HG02943 (cell line): Measurements from ENCODE around the gene FAM131B.

Experiments
- ATAC-seq: cut with Tn5 transposase; IDR thresholded peaks from one replicate; pipeline ENCODE4 v1.9.1; 2021; ENCODE audit warnings: mild to moderate bottlenecking, low read depth, moderate library complexity; ENCODE audit not compliant: unreplicated experiment

The FAM131B gene

DNA sequence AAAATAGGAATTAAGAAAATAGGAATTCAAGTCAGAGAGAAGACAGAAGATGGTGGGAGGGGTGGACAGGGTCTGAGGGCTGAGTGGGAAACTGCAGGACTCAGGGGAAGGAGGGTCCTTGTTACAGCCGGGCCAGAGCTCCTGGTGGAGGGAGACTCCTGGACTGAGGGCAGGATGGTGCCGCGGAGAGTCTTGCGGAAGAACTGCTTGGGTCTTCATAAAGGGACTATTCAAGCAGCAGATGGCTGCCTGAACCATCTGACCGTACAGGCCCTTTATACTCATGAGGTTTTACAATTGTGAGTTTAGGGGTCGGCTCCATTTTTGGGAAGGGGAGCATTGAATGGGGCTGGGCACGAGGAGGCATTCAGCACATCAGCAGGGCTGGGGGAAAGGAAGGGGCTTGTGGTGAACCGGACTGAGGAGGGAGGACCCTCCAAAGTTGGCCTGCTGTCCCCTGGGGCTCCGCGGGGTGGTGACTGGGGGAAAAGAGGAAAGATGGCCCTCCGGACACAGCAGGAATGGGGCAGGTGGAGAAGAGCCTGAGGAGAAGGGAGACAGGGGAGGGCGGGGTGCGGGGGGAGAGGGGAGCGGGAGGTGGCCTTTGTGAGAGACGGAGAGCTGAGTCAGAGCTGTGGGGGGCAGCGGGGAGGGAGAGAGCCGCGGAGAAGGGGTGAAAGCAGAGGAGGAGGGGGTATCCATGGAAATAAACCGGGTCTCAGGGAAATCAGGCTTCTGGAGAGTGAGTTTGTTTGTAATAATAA is 1.5 kb downstream of the FAM131B start:
- ATAC-seq: no peak

DNA sequence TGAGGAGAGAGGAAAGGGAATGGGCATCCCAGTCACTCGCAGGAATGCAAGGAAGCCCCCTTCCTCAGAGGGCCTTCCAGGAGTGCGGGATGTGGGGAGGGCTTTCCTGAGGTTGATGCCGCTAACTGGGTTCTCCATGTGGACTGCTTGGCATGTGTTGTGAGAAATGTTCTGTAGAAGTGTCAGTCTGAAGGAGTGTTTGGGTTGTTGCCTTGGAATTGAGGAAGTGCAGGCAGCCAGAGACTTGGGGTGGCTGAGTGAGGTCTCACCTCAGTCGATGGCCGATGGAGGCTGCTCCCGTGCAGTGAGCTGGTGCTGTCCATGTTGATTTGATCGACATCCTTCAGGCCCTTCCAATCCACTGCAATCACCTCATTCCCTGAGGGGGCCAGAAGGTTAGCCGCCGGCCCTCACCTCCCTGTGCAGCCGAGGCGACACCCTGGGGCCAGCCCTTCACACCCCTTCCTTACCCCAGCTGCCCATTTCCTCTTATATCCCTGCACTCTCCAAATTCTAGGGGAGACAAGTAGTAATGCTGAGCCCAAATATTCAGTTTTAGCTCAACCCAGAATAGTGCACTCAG is 2.7 kb downstream of the FAM131B start:
- ATAC-seq: no peak

DNA sequence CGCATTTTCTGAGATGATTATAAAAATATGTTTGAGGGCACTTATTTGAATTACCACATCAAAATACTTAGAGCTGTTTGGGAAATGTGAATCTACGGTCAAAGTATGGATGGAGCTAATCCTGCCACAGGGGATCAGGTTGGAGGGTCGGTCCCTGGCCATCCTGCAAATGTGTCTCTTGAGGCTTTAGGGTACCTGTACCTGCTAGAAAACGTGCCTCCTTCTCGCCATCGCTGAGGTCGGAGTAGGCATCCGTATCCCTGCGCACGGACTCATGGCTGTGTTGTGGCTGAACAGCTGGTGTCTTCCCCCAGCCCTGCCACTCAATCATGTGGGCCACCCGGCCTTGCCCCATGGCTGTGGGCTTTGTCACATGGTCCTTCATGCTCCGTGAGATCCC is 3.9 kb downstream of the FAM131B start:
- no peak for ATAC-seq

DNA sequence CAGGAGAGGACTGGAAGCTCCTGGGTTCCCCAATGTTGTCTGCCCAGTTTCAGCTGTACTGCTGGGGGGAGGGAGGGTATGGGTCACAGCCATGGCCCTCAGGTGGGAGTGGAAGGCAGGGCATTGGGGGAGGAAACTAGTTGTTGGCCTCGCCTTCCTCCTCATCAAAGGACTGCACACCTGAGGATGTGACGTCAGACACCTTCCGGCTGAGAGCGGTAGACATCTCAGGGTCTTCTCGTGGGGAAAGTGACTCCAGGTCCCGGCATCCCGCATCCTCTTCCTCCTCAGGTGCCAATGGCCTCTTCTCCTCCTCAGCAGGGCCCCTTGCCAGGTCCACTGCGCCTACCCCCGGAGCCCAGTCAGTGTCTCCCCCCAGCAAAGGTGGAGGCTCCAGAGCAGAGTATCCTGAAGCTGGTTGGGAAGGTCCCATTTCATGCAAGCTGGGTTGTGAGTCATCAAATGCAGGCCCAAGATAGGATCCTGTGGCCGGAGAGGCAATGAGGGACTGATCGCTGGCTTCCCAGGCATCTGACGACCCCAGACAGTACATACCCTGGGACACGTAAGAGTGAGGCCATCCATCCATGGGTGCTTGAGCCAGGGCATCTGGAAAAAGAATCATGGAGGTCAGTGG is 6.0 kb downstream of the FAM131B start:
- ATAC-seq: no peak

DNA sequence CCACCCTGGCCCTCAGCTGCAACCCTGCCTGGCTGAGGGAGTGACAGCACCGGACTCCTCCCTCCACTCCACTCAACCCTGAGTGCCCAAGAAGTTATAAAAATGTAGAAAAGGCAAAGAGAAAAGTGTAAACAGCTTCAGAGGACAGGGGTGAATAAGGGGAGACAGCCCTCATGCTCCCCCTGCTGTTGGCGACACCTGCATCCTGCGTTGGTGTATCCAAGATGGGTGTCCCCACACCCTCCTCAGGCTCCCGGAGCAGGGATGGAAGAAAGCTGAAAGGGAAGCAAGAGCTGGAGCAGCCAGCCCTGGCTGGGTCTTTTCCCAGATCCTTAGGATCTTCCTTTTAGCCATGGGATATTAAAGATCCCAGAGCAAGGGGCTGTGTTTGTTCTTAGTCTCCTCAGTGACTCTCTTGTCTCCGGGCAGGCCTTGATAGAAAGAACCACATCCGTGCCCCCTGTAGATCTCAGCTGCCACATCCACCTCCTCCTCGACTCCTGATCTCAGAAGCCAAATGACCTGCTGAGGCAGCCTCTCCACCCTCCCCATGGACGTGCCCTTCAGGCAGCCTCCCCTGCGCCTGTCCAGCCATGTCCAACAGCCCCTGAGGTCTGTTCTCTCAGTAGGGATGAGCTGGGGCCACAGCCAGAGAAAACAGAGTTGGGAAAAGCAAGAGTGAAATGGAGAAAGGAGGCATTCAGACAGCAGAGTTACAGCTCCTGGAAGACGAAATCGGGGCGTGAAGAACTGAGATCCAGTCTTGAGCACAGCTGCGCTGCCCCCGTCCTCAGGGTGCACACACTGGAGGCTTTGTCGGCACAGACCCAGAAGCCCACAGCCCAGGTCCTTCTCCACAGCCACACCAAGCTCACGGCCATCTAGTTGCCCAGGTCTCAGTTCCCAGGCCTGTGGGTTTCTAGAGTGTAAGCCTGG is 6.8 kb downstream of the FAM131B start:
- no peak for ATAC-seq

DNA sequence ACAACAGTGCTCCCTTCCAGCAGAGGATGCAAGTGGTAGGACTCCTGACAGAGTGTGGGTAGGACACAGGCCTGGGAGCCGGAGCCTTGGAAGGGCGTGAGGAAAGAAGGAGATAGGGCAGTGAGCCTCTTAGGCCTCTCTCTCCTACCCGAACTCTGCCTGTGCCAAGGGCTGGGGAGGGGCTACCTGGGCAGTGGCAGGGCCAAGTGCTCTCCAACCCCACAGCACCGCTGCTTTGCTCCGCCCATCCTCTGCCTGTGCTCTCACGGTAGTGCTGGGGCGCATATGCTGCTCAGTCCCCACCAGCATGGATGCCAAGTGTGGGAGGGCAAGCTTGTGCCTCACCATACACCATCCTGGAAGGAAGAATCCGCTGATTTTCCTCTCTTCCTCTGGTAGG is 7.5 kb downstream of the FAM131B start:
- no peak for ATAC-seq

DNA sequence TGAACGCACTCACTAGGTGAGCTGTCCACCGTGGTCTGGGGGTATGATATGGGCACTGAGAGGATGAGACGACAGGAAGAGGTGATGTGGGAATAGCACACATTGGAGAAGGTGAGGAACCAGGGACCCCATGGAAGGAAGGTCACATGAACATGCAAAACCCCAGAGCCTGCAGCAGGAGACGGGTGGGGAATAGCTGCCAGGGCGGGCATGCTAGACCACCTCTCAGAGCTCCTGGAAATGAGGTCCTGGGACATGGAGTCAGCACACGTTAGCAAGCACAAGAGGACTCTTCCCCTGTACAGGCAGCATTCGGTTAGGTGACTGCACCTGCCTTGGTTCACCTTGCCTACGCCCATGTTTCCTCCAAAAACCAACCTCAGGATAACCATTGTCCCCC is 8.1 kb downstream of the FAM131B start:
- no peak for ATAC-seq

DNA sequence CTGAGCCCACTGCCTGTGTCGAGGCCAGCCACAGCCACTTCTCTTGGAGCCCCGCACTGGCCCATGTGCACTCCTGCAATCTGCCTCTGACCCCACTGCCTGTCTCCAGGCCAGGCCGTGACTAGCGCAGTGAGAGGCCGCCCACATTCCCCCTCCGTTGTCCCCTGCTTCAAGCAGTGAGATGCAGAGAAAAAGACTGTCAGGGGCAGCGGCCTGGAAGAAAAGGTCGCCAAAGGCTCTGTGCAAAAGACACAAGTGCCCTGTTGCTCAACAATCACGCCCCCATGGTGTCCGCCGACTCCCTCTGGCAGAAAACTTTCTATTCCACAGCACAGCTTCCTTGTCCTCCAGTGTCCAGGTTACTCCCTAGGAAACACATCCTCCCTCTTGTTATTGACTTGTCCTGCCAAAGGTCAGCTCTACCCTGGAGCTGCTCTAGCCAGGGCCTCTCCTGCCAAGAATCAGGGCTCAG is 9.9 kb downstream of the FAM131B start:
- ATAC-seq: no peak

DNA sequence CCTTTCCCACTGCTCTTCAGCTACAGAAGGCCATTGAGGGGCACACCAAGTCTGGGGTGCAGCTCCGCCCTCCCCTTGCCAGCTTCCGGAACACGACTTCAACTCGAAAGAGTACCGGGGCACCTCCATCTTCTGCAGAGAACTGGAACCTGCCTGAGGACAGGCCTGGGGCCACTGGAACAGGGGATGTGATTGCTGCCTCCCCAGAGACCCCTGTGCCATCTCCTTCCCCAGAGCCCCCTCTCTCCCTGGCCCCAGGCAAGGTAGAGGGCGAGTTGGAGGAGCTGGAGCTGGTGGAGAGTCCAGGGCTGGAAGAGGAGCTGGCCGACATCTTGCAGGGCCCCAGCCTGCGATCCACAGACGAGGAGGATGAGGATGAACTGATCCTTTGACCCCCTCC is 10.9 kb downstream of the FAM131B start:
- ATAC-seq: no peak

DNA sequence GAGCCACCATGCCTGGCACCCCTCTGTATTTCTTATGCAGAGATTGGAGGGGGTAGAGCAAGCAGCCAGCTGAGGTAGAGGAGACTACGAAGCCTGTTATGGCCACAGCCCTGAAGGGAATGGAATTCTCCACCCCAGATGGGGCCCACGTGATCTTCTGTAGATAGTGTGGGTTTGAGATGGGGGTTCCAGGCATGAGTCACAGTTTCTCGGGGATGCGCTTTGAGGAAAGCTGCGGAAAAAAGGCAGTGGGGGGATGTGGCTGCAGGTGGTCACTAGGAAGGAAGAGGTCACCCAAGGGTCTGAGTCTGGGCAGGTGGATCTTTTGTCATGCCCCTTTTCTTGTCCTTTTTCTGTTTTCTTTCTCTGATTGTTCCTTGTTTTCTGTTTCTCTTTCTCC is 11.5 kb downstream of the FAM131B start:
- no peak for ATAC-seq

DNA sequence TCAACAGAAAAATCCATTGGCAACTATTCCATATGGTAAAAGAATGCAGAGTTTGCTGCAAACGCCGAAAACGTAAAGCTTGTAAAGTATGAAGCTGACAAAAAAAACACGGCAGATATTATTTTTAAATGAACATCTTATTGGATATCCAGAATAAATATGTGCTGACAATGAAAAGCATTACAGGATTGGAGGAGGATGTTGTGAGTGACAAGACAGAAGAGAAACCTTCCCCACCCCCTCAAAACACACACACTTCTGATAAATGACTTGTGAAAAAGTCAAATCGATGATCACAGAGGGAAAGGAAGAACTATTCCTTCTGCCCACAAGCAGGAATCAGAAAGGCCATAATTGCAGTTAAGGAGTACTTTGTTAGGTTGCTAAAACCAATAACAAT is 14.6 kb downstream of the FAM131B start:
- ATAC-seq: no peak

DNA sequence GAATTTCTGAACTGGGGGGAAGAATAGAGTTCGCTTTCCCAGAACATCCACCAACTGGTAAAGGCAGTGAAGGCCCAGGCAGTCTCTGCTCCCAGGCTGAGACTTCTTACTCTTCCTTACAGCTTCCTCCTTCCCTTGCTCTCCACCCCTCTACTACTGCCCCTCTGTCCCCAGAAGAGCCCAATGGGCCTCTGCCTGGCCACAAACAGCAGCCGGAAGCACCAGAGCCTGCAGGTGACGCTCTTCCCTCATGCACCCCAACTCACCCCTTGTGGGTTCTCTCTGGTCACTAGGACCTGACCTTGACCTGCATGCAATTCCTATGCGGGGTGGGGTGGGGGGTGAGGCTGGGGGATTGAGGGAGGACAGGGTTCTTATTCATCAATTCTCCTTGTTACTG is 16.5 kb downstream of the FAM131B start:
- no peak for ATAC-seq

DNA sequence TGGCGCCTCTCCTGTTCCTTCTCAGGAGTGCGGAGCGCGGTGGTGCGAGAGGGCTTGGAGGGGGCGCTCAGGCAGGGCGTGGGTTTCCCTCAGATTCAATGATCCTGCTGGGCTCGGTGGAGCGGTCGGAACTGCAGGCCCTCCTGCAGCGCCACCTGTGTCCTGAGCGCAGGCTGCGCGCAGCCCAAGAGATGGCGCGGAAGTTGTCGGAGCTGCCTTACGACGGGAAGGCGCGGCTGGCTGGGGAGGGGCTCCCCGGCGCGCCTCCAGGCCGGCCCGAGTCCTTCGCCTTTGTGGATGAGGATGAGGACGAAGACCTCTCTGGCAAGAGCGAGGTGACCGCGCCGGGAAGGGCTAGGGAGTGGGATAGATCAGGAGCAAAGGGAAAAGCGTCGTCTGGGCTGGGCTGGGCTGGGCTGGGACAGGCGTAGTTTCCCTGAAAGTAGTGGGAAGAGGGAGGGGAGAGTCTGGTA is 17.0 kb downstream of the FAM131B start:
- ATAC-seq: no peak

DNA sequence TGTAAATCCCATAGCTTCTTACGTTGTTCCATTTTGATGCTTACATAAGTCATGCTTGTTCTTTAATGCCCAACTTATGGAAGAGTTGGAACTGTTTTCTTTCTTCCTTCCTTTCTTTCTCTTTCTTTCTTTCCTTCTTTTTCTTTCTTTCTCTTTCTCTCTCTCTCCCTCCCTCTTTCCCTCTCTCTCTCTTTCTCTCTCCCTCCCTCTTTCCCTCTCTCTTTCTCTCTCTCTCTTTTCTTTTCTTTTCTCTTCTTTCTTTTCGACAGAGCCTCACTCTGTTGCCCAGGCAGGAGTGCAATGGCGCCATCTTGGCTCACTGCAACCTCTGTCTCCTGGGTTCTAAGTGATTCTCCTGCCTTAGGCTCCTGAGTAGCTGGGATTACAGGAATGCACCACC is 18.9 kb downstream of the FAM131B start:
- no peak for ATAC-seq

DNA sequence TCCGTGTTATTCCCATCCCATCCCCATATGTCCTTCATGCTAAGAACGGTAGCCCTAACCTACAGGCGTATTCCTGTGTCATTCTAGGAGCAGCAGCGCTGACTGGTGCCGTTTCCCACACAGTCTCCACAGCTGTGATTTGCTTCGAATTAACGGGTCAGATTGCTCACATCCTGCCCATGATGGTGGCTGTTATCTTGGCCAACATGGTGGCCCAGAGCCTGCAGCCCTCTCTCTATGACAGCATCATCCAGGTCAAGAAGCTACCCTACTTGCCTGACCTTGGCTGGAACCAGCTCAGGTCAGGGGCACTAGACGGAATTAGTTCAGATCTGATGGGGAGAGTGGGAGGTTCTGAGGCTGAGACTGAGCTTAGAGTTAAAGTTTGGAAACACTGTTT is 20.7 kb downstream of the FAM131B start:
- ATAC-seq: no peak

DNA sequence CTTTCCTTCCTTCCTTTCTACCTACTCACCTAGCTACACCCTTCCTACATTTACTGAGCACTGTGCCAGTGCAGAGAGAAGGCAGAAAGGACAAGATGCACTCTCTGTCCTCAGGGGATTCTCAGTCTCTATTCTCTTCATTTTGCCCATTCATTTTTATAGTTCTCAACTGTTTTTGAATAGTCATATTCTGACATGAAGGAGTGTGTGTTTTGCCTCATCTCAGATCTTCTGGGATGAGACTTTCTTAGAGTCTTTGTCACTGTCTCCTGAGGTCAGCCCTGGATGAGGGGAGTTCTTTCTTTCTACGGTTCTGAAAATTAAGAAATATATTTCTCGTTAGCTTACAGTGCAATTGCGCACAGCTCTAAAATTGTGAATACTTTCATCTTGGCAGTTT is 25.3 kb downstream of the FAM131B start:
- no peak for ATAC-seq

DNA sequence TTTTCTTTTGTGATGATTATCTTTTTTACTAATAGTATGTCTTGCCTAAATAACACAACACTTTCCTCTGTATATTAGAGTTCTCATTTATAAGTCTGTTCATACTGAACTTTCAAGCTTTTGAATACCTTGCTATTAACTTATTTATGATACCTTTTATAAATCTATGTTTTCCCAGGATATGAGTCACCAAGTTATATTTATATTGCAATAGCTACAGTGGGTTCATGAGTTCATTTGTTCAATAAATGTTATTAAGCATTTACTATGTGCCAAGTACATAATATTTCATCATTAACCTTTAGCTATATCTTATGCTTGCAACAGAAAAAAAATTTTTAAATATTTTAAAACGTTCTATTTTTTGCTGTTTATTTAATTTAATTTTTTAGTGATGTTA is 28.3 kb downstream of the FAM131B start:
- no peak for ATAC-seq

DNA sequence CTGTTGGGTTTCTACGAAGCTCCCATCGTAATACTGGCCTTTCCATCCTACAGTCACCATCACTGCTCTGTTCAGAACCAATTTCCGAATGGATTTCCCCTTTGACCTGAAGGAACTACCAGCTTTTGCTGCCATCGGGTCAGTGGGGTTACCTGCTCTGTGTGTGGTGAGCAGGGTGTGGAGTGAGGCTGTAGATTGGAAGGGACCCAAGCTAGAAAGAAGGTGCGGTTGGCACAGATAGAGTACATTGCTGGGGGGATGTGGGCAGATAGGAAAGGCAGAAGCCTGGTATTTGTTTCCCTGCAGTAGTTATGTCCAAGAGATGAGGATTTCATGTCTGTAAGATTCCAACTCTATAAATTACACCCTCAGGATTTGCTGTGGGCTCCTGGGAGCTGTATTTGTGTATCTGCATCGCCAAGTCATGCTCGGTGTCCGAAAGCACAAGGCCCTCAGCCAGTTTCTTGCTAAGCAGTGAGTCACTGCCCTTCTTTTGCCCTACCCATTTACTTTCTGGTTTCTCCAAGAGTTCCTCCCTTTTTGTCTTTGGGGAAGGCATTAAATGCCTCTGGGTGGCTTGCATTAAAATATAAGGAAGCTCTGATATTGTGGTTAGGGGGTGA is 31.2 kb downstream of the FAM131B start:
- no peak for ATAC-seq

DNA sequence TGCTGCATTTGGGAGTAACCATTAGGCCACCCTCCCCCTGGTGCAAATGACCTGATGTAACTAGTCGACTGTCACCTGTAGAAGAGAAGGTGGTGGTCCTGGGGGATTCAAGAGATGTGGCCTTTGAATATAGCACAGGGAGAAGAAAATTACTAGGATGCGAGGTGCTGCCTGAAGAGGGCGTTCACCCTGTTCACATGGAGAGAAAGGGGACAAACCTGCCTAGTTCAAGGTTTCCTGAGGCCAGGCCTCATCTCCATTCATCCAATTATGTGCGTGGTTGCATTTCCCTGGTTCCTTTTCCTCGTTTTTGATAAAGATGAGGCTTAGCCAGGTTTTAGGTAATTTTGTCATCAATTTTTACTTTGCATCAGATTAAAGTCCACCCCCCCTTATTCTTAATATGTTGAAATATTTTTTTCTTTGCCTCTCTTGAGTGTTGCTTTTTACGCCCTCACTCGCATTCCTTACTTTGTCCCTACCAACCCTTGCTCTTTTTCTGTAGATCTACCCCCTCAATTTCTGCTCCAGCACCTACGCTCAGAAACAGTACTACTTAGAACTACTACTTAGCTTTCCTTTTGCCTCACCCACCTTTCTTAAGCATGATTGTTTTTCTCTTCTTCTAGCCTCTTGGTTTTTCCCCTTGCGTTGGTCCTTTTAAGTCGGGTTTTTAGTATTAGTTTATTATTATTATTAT is 32.9 kb downstream of the FAM131B start:
- ATAC-seq: no peak

DNA sequence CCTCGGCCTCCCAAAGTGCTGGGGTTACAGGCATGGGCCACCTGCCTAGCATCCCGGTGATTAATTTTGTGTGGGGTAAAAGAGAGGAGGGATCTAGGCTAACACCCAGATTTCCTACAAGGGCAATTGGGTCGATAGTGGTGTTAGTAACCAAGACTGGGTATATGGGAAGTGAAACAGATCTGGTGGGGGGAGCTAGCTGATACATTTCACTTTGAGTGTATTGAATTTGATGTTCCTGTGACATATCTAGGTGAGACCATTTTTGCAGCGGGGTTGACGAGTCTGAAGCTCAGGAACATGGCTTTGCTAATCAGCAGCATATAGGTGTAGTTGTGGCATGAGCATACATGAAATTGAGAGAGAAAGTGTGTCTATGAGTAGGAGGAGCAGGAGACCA is 34.6 kb downstream of the FAM131B start:
- no peak for ATAC-seq
